Prostate gland (tissue), 2 donors: ENCODE data around the gene ALK.

ENCODE experiments used
- POLR2A ChIP-seq: fragments of 450-650 bp; IDR thresholded peaks from one replicate; pipeline ENCODE4 v1.6.1; 2016; ENCODE audit warnings: antibody characterized with exemption, mild to moderate bottlenecking
- POLR2AphosphoS5 ChIP-seq: sonication (generic); formaldehyde crosslinking; IDR thresholded peaks from one replicate; pipeline ENCODE4 v1.6.1; 2017; ENCODE audit warnings: antibody characterized with exemption
- TF ChIP-seq, protein P1 (sequence below), 4 experiments: fragments of 200-600 bp in 2 of 4; fragments of 450-650 bp in 2 of 4; sonication (generic) in 2 of 4; IDR thresholded peaks; 1 replicate in 3 of 4; 2 replicates in 1 of 4; pipeline ENCODE4 v1.5.1; 2016 to 2019; ENCODE audit warnings: antibody characterized with exemption in 4 of 4, mild to moderate bottlenecking in 2 of 4, moderate library complexity in 2 of 4

DNA sequence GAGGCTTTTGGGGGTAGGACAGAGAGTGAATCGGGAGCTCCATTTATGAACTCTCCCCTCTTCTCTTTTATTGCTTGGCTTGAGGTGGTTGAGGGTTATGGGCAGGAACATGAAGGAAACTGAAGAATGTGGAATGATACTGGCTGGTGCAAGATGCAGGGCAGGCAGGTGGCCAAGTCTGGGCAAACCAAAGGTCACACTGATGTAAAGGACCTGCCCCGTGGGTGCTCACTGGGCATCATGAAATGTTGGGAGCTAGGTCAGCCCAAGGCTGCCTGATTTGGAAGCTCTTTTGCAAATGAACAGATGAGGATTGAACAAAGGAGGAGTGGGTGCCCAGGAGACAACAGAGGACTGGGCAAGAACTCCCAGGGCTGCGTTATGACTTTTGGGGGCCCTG lies 477.2 kb downstream of the ALK start:
- TF ChIP-seq POLR2A (no peak), POLR2AphosphoS5 (no peak)
- TF ChIP-seq, protein P1, sequence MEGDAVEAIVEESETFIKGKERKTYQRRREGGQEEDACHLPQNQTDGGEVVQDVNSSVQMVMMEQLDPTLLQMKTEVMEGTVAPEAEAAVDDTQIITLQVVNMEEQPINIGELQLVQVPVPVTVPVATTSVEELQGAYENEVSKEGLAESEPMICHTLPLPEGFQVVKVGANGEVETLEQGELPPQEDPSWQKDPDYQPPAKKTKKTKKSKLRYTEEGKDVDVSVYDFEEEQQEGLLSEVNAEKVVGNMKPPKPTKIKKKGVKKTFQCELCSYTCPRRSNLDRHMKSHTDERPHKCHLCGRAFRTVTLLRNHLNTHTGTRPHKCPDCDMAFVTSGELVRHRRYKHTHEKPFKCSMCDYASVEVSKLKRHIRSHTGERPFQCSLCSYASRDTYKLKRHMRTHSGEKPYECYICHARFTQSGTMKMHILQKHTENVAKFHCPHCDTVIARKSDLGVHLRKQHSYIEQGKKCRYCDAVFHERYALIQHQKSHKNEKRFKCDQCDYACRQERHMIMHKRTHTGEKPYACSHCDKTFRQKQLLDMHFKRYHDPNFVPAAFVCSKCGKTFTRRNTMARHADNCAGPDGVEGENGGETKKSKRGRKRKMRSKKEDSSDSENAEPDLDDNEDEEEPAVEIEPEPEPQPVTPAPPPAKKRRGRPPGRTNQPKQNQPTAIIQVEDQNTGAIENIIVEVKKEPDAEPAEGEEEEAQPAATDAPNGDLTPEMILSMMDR (IDR thresholded peaks at IDR 0.05), result no peak
